Erythroblast (primary cell): ENCODE measurements around the gene RYR2.

Experiments
- GATA1 ChIP-seq: IDR thresholded peaks from 2 replicates; pipeline ENCODE4 v1.6.1; 2011; ENCODE audit warnings: low read depth, mild to moderate bottlenecking, control low read depth, low read length, moderate library complexity
- POLR2A ChIP-seq: IDR thresholded peaks from 2 replicates; pipeline ENCODE4 v1.6.1; 2011; ENCODE audit warnings: mild to moderate bottlenecking, low read length

- no peak for TF ChIP-seq POLR2A
- no peak for TF ChIP-seq GATA1
Measured at GRCh38 chr1:237503292-237503691, 461.3 kb downstream of the RYR2 start.
